SK-N-SH (cell line): ENCODE results near the gene TNS4. TPM values are rescaled to one million over a fixed set of nuclear protein-coding genes. Genes with fewer than 3 reads are reported as not detected.

Source experiments
- CTCF ChIA-PET: fragments of 300-600, 350-600 bp; formaldehyde crosslinking; extraction: SDS; loops from one replicate; lab custom pipeline; 2021; lab: Yijun Ruan, JAX
- POLR2A ChIA-PET: fragments of 350-600 bp; sonication (Branson Sonifier 250); formaldehyde crosslinking; extraction: SDS; loops from one replicate; lab custom pipeline; 2020; ENCODE audit warnings: antibody characterized with exemption, inconsistent platforms; lab: Yijun Ruan, JAX
- DNase-seq: peaks from one replicate; pipeline ENCODE4 v3.0.0; 2012
- H2AFZ ChIP-seq: fragments of 200-600 bp; sonication (generic); 2 replicates; pipeline ENCODE4 v1.8.1; 2016; ENCODE audit warnings: antibody characterized with exemption, mild to moderate bottlenecking, low read depth
- H3F3A ChIP-seq: fragments of 200-600 bp; sonication (generic); replicated peaks from 2 replicates; pipeline ENCODE3; 2016; ENCODE audit warnings: antibody characterized with exemption, mild to moderate bottlenecking; ENCODE audit not compliant: insufficient read depth
- H3K27ac ChIP-seq, 2 experiments: fragments of 200-500 bp in 1 of 2; fragments of 200-600 bp in 1 of 2; sonication (Bioruptor generic) in 1 of 2; sonication (generic), shearing (Covaris generic) in 1 of 2; 2 replicates each; pipeline versions ENCODE4 v1.5.1 to v1.6.1; 2014 to 2016; ENCODE audit warnings: low read depth in 2 of 2, inconsistent platforms in 1 of 2, low read length in 1 of 2, mild to moderate bottlenecking in 1 of 2, mixed read lengths in 1 of 2
- H3K27me3 ChIP-seq: fragments of 200-600 bp; sonication (generic), shearing (Covaris generic); 2 replicates; pipeline ENCODE4 v1.6.1; 2016; ENCODE audit warnings: mixed run types; ENCODE audit not compliant: insufficient read depth
- H3K36me3 ChIP-seq, 2 experiments: fragments of 200-500 bp in 1 of 2; fragments of 200-600 bp in 1 of 2; sonication (Bioruptor generic) in 1 of 2; sonication (generic) in 1 of 2; replicated peaks in 1 of 2; 2 replicates each; pipeline versions ENCODE3 to v1.5.1; 2014 to 2016; ENCODE audit warnings: low read length in 1 of 2, mild to moderate bottlenecking in 1 of 2; ENCODE audit not compliant: insufficient read depth in 2 of 2, control insufficient read depth in 1 of 2
- H3K4me1 ChIP-seq, 2 experiments: fragments of 200-500 bp in 1 of 2; fragments of 200-600 bp in 1 of 2; sonication (Bioruptor generic) in 1 of 2; sonication (generic), shearing (Covaris generic) in 1 of 2; 2 replicates each; pipeline versions ENCODE4 v1.5.1 to v1.6.1; 2014 to 2016; ENCODE audit warnings: low read depth in 1 of 2, low read length in 1 of 2, mixed run types in 1 of 2; ENCODE audit not compliant: insufficient read depth in 2 of 2, control insufficient read depth in 1 of 2
- H3K4me2 ChIP-seq: fragments of 200-600 bp; sonication (generic), shearing (Covaris generic); 2 replicates; pipeline ENCODE4 v1.6.1; 2017; ENCODE audit warnings: mixed run types
- H3K4me3 ChIP-seq, 2 experiments: fragments of 200-500 bp in 1 of 2; fragments of 200-600 bp in 1 of 2; sonication (Bioruptor generic) in 1 of 2; sonication (generic), shearing (Covaris generic) in 1 of 2; 2 replicates each; pipeline versions ENCODE4 v1.5.1 to v1.8.1; 2014 to 2016; ENCODE audit warnings: low read depth in 2 of 2, inconsistent platforms in 1 of 2, low read length in 1 of 2, mild to moderate bottlenecking in 1 of 2, mixed read lengths in 1 of 2, moderate library complexity in 1 of 2
- H3K79me2 ChIP-seq: fragments of 200-600 bp; sonication (generic); 2 replicates; pipeline ENCODE4 v1.8.1; 2017; ENCODE audit warnings: mild to moderate bottlenecking; ENCODE audit not compliant: insufficient read depth
- H3K9ac ChIP-seq: fragments of 200-600 bp; sonication (generic); 2 replicates; pipeline ENCODE4 v1.6.1; 2017; ENCODE audit warnings: mixed run types
- H3K9me2 ChIP-seq: fragments of 200-600 bp; sonication (generic); 2 replicates; pipeline ENCODE4 v1.6.1; 2017; ENCODE audit warnings: mixed run types
- H3K9me3 ChIP-seq: fragments of 200-600 bp; sonication (generic); 2 replicates; pipeline ENCODE4 v1.6.1; 2017; ENCODE audit warnings: mixed run types, mild to moderate bottlenecking, moderate library complexity
- H4K20me1 ChIP-seq: fragments of 200-600 bp; sonication (generic); 2 replicates; pipeline ENCODE4 v1.6.1; 2017; ENCODE audit warnings: mild to moderate bottlenecking, mixed run types; ENCODE audit not compliant: insufficient read depth
- ELF1 ChIP-seq: IDR thresholded peaks from 2 replicates; pipeline ENCODE4 v1.4.0; 2012
- EP300 ChIP-seq, 2 experiments: IDR thresholded peaks; 2 replicates each; pipeline versions ENCODE4 v1.4.0 to v1.6.1; 2012; ENCODE audit warnings: borderline replicate concordance in 1 of 2, low read depth in 1 of 2, low read length in 1 of 2
- FOSL2 ChIP-seq: IDR thresholded peaks from 2 replicates; pipeline ENCODE4 v1.4.0; 2012; ENCODE audit warnings: low read depth, mild to moderate bottlenecking, moderate library complexity, borderline replicate concordance
- FOXJ3 ChIP-seq: sonication (generic); formaldehyde crosslinking; IDR thresholded peaks from 2 replicates; pipeline ENCODE4 v1.5.1; 2020; ENCODE audit warnings: mild to moderate bottlenecking, missing genetic modification reagents
- FOXM1 ChIP-seq: IDR thresholded peaks from 2 replicates; pipeline ENCODE4 v1.4.0; 2012; ENCODE audit warnings: low read depth, mild to moderate bottlenecking
- GABPA ChIP-seq: IDR thresholded peaks from 2 replicates; pipeline ENCODE4 v1.4.0; 2012; ENCODE audit warnings: low read depth, mild to moderate bottlenecking
- GATA2 ChIP-seq: sonication (generic); formaldehyde crosslinking; IDR thresholded peaks from 2 replicates; pipeline ENCODE4 v1.5.0; 2020; ENCODE audit warnings: mild to moderate bottlenecking, missing genetic modification reagents
- IRF3 ChIP-seq: fragments of 150-350 bp; IDR thresholded peaks from 2 replicates; pipeline ENCODE4 v1.6.1; 2016; ENCODE audit warnings: mild to moderate bottlenecking, low read depth, low read length
- JUND ChIP-seq: IDR thresholded peaks from 2 replicates; pipeline ENCODE4 v1.4.0; 2012
- MAX ChIP-seq: IDR thresholded peaks from 2 replicates; pipeline ENCODE4 v1.4.0; 2012; ENCODE audit warnings: low read depth
- NFIC ChIP-seq: IDR thresholded peaks from 2 replicates; pipeline ENCODE4 v1.4.0; 2012; ENCODE audit warnings: borderline replicate concordance
- NRF1 ChIP-seq: IDR thresholded peaks from 2 replicates; pipeline ENCODE4 v1.6.1; 2012; ENCODE audit warnings: low read depth, mild to moderate bottlenecking, low read length
- RAD21 ChIP-seq: IDR thresholded peaks from 2 replicates; pipeline ENCODE4 v1.6.1; 2012; ENCODE audit warnings: mild to moderate bottlenecking, low read length
- REST ChIP-seq: IDR thresholded peaks from 2 replicates; pipeline ENCODE4 v1.6.1; 2012; ENCODE audit warnings: mild to moderate bottlenecking, low read depth, low read length, moderate library complexity
- USF1 ChIP-seq: IDR thresholded peaks from 2 replicates; pipeline ENCODE4 v1.4.0; 2012; ENCODE audit warnings: low read depth, borderline replicate concordance
- USF2 ChIP-seq: fragments of 150-350 bp; IDR thresholded peaks from 2 replicates; pipeline ENCODE4 v1.6.1; 2017; ENCODE audit warnings: antibody characterized with exemption, low read length, low read depth, borderline replicate concordance
- ZBTB33 ChIP-seq: IDR thresholded peaks from 2 replicates; pipeline ENCODE4 v1.4.0; 2012; ENCODE audit warnings: low read depth, borderline replicate concordance
- WGBS: methylation state at CpG from one replicate; pipeline ENCODE4 v1.1.6; 2017; ENCODE audit warnings: low lambda C conversion rate; 5-methylcytosine and 5-hydroxymethylcytosine counted together
- polyA plus RNA-seq, 3 experiments: library from polyadenylated mRNA; depleted of rRNA; stranded (reverse); fragments of >200 nt; gene quantifications; 2 replicates each; pipeline ENCODE4 v1.2.3, GENCODE V29; 2012

TNS4 gene
- polyA plus RNA-seq, 1 of the 3 experiments (the other 2 are of a cell fraction): not detected

- Histone ChIP-seq H3K4me2 (no peak overlapping the region), H3K27me3 (no peaks in the 10 kb centered on the region), H3K79me2 (no peaks in the 10 kb centered on the region), H3K9me2 (no peaks in the 10 kb centered on the region), H3F3A (peaks cover 6% of the 10 kb centered on the region), H3K27ac (no peak overlapping the region), H2AFZ (no peak overlapping the region), H3K4me1 (peaks cover 5 to 18% of the 10 kb centered on the region in 2 experiments; a peak in 1 of 4 replicates), H3K4me3 (no peak overlapping the region), H3K36me3 (no peaks in the 10 kb centered on the region), H3K9ac (no peak overlapping the region), H4K20me1 (no peaks in the 10 kb centered on the region), H3K9me3 (no peaks in the 10 kb centered on the region)
- no peak for TF ChIP-seq FOSL2
- no peak for TF ChIP-seq MAX
- TF ChIP-seq REST: no peak
- no peak for TF ChIP-seq ELF1
- no peak for TF ChIP-seq JUND
- TF ChIP-seq IRF3: no peak
- TF ChIP-seq NRF1: no peak
- no peak for TF ChIP-seq FOXJ3
- no peak for TF ChIP-seq FOXM1
- TF ChIP-seq USF2: no peak
- no peak for TF ChIP-seq USF1
- TF ChIP-seq RAD21: no peak
- no peak for TF ChIP-seq GATA2 (CRISPR knock-in tag)
- no peak for TF ChIP-seq NFIC
- no peak for TF ChIP-seq EP300 (IDR thresholded peaks at IDR 0.05; ENCODE audit: borderline replicate concordance in 1 of 2, low read depth in 1 of 2, low read length in 1 of 2)
- no peak for TF ChIP-seq GABPA
- no peak for TF ChIP-seq ZBTB33
- no peak for DNase-seq
- CTCF ChIA-PET: interaction anchor here (0.9 to 3.6 kb wide), 9 partner anchors 9 to 142 kb away, joined by 3 to 37 read pairs (median 4); partner anchors contain the start of gene TOP2A
- POLR2A ChIA-PET: interaction anchor here (0.6 to 0.7 kb wide), 3 partner anchors 27 to 398 kb away, joined by 3 to 4 read pairs (median 4); no protein-coding TSS in a partner anchor
- 88% methylated on average over 2 of the region's 2 CpGs for WGBS
Observed at GRCh38 chr17:40497695-40498094, 3.7 kb downstream of the TNS4 start.
